ENCODE data around the gene VGF. TPM values are rescaled to one million over a fixed set of nuclear protein-coding genes. Genes with fewer than 3 reads are reported as not detected.

The VGF gene
- total RNA-seq, 1 donor from 2014 or later: 0.21 TPM

Other genes with a start within 250 kb of the VGF start
- gene MUC3A, start 216.0 kb downstream of the VGF start, total RNA-seq: not detected in 2 replicates
- 0.44 and 0.81 TPM in 2 replicates for gene MUC12, start 196.0 kb downstream of the VGF start, total RNA-seq
- gene MUC17, start 145.5 kb downstream of the VGF start, total RNA-seq: 0.02 TPM in 1 of 2 replicates, not detected in the other
- 41.2 and 45.7 TPM in 2 replicates for gene TRIM56, start 80.1 kb downstream of the VGF start, total RNA-seq
- gene SERPINE1, start 38.5 kb downstream of the VGF start, total RNA-seq: 0.36 and 0.47 TPM in 2 replicates
- gene AP1S1, start 11.1 kb downstream of the VGF start, total RNA-seq: 45.7 and 53.3 TPM in 2 replicates
- 0.08 TPM in 1 of 2 replicates, not detected in the other for gene NAT16, start 14.7 kb upstream of the VGF start, total RNA-seq
- not detected in 2 replicates for gene MOGAT3, start 35.5 kb upstream of the VGF start, total RNA-seq
- 65.2 and 68.9 TPM in 2 replicates for gene PLOD3, start 52.0 kb upstream of the VGF start, total RNA-seq
- 49.7 and 53.4 TPM in 2 replicates for gene ZNHIT1, start 52.6 kb upstream of the VGF start, total RNA-seq
- gene CLDN15, start 72.2 kb upstream of the VGF start, total RNA-seq: 19.0 and 19.5 TPM in 2 replicates
- 138 and 143 TPM in 2 replicates for gene FIS1, start 79.5 kb upstream of the VGF start, total RNA-seq
- gene IFT22, start 156.2 kb upstream of the VGF start, total RNA-seq: 4.4 and 5.5 TPM in 2 replicates
- gene COL26A1, start 197.3 kb upstream of the VGF start, total RNA-seq: not detected in 2 replicates